SU-DHL-6 (cell line): Measurements from ENCODE around the gene ZNF768.
"Not testable (repeated sequence)": the region's sequence is repeated elsewhere in the genome, so short reads cannot be mapped to it uniquely, and the experiment has no call there.

ENCODE experiments used
- H2AFZ ChIP-seq: fragments of 200-600 bp; sonication (generic); 2 replicates; pipeline ENCODE4 v1.6.1; 2014; ENCODE audit warnings: low read depth, mild to moderate bottlenecking, moderate library complexity, mixed read lengths, antibody characterized with exemption, low read length; ENCODE audit not compliant: severe bottlenecking
- H3F3A ChIP-seq: fragments of 200-600 bp; shearing (Covaris generic); 2 replicates; pipeline ENCODE4 v1.6.0; 2016; ENCODE audit warnings: antibody characterized with exemption, mild to moderate bottlenecking; ENCODE audit not compliant: insufficient read depth
- H3K27ac ChIP-seq: fragments of 200-600 bp; sonication (generic); 2 replicates; pipeline ENCODE4 v1.5.1; 2016; ENCODE audit warnings: low read depth, mild to moderate bottlenecking, low read length, moderate library complexity, mixed read lengths
- H3K27me3 ChIP-seq: fragments of 200-600 bp; sonication (generic), shearing (Covaris generic); 2 replicates; pipeline ENCODE4 v1.6.0; 2014; ENCODE audit warnings: mild to moderate bottlenecking, low read length
- H3K36me3 ChIP-seq: fragments of 200-600 bp; sonication (generic); 2 replicates; pipeline ENCODE4 v1.6.1; 2014; ENCODE audit warnings: mild to moderate bottlenecking, low read length, mixed read lengths
- H3K4me2 ChIP-seq: fragments of 300-600, 200-600 bp; shearing (Covaris generic), sonication (generic); 2 replicates; pipeline ENCODE4 v1.6.0; 2014; ENCODE audit warnings: low read length, low read depth, mild to moderate bottlenecking; ENCODE audit not compliant: poor library complexity, severe bottlenecking
- H3K4me3 ChIP-seq: fragments of 200-600 bp; sonication (generic); 2 replicates; pipeline ENCODE4 v1.5.1; 2014; ENCODE audit warnings: antibody characterized with exemption, low read length, mild to moderate bottlenecking, mixed read lengths; ENCODE audit not compliant: insufficient read depth, poor library complexity, severe bottlenecking
- H3K79me2 ChIP-seq: fragments of 200-600 bp; sonication (generic); 2 replicates; pipeline ENCODE4 v1.6.1; 2014; ENCODE audit warnings: mild to moderate bottlenecking, low read length, moderate library complexity; ENCODE audit not compliant: insufficient read depth
- H3K9ac ChIP-seq: fragments of 200-600 bp; sonication (generic); 2 replicates; pipeline ENCODE4 v1.7.0; 2014; ENCODE audit warnings: mild to moderate bottlenecking, low read length
- H3K9me2 ChIP-seq: fragments of 200-600 bp; sonication (generic); replicated peaks from 2 replicates; pipeline ENCODE4 v1.6.1; 2014; ENCODE audit warnings: low read length; ENCODE audit not compliant: insufficient read depth
- H3K9me3 ChIP-seq: fragments of 200-600 bp; sonication (generic); 2 replicates; pipeline ENCODE4 v1.6.1; 2014; ENCODE audit warnings: low read length, mixed read lengths; ENCODE audit not compliant: insufficient read depth
- H4K20me1 ChIP-seq: fragments of 200-600 bp; sonication (generic); 2 replicates; pipeline ENCODE4 v1.6.1; 2014; ENCODE audit warnings: low read depth, mild to moderate bottlenecking, antibody characterized with exemption, low read length, moderate library complexity, mixed read lengths
- EZH2phosphoT487 ChIP-seq: fragments of 200-600 bp; sonication (generic), shearing (Covaris generic); conservative IDR thresholded peaks from 2 replicates; pipeline ENCODE4 v1.6.1; 2018; ENCODE audit warnings: mild to moderate bottlenecking, antibody characterized with exemption, low read length, moderate library complexity, mixed read lengths
- TF ChIP-seq, protein P1 (sequence below): fragments of 200-600 bp; sonication (generic); IDR thresholded peaks from one replicate; pipeline ENCODE4 v1.5.1; 2017; ENCODE audit warnings: antibody characterized with exemption, mild to moderate bottlenecking, low read length, moderate library complexity; ENCODE audit not compliant: insufficient read depth, poor library complexity, severe bottlenecking

ZNF768 gene

DNA sequence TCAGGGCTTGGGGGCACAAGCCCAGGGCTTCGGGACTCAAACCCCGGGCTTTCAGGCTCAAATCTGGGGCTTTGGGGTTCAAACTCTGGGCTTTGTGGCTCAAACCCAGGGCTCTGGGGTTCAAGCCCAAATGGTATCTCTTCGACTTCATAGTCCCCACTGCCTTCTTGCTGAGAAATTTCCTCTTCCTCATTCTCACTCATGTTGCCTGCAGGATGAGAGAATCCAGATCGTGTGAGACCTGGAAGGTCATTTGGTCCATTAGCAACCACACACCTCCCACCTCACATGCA, 576 bp downstream of the ZNF768 start:
- Histone ChIP-seq H3K79me2 (no peaks in the 10 kb centered on the region), H3K27ac (peak overlapping the region; percentile 75)
- TF ChIP-seq, protein P1, sequence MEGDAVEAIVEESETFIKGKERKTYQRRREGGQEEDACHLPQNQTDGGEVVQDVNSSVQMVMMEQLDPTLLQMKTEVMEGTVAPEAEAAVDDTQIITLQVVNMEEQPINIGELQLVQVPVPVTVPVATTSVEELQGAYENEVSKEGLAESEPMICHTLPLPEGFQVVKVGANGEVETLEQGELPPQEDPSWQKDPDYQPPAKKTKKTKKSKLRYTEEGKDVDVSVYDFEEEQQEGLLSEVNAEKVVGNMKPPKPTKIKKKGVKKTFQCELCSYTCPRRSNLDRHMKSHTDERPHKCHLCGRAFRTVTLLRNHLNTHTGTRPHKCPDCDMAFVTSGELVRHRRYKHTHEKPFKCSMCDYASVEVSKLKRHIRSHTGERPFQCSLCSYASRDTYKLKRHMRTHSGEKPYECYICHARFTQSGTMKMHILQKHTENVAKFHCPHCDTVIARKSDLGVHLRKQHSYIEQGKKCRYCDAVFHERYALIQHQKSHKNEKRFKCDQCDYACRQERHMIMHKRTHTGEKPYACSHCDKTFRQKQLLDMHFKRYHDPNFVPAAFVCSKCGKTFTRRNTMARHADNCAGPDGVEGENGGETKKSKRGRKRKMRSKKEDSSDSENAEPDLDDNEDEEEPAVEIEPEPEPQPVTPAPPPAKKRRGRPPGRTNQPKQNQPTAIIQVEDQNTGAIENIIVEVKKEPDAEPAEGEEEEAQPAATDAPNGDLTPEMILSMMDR, result no peak
- TF ChIP-seq EZH2phosphoT487, result no peak

DNA sequence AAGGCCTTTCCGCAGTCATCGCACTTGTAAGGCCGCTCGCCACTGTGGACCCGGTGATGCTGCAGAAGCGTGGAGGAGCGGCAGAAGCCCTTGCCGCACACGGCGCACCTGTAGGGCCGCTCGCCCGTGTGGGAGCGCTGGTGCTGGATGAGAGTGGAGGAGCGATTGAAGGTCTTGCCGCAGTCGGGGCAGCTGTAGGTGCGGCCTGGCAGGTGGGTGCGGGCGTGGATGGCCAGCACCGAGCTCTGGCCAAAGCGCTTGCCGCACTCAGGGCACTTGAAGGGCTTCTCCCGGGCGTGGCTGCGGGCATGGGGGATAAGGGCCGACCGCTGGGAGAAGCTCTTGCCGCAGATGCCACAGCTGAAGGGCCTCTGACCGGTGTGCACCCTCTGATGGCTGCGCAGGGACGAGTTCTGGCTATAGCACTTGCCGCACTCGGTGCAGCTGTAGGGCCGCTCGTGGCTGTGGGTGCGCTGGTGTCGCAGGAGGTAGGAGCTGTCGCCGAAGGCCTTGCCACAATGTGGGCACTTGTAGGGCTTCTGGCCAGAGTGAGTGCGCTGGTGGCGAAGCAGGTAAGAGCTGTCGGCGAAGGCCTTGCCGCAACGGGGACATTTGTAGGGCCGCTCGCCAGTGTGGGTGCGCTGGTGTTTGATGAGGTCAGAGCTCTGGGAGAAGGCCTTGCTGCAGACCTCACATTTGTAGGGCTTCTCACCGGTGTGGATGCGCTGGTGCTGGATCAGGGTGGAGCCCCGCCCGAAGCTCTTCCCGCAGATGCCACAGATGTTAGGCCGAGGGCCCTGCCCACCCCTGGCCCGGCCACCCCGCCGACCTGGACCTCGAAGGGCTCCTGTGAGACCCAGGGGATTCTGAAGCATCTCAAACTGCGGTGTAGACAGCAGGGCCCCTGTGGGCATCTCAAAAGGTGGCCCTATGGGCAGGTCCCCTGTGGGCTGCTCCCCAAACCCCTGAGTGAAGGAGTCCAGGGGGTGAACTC, 1.5 kb downstream of the ZNF768 start:
- H3K79me2 ChIP-seq, result no peaks in the 10 kb centered on the region

More for the DNA sequence above, 576 bp downstream of the ZNF768 start:
- Histone ChIP-seq H3F3A (peaks cover 40% of the 10 kb centered on the region), H3K4me3 (peak overlapping the region; percentile 92), H3K9me2 (no peaks in the 10 kb centered on the region), H4K20me1 (no peaks in the 10 kb centered on the region), H3K36me3 (no peaks in the 10 kb centered on the region), H3K9me3 (no peaks in the 10 kb centered on the region), H2AFZ (no peak overlapping the region), H3K9ac (peak overlapping the region; percentile 78), H3K27me3 (no peaks in the 10 kb centered on the region), H3K4me2 (peak overlapping the region; percentile 96)

DNA sequence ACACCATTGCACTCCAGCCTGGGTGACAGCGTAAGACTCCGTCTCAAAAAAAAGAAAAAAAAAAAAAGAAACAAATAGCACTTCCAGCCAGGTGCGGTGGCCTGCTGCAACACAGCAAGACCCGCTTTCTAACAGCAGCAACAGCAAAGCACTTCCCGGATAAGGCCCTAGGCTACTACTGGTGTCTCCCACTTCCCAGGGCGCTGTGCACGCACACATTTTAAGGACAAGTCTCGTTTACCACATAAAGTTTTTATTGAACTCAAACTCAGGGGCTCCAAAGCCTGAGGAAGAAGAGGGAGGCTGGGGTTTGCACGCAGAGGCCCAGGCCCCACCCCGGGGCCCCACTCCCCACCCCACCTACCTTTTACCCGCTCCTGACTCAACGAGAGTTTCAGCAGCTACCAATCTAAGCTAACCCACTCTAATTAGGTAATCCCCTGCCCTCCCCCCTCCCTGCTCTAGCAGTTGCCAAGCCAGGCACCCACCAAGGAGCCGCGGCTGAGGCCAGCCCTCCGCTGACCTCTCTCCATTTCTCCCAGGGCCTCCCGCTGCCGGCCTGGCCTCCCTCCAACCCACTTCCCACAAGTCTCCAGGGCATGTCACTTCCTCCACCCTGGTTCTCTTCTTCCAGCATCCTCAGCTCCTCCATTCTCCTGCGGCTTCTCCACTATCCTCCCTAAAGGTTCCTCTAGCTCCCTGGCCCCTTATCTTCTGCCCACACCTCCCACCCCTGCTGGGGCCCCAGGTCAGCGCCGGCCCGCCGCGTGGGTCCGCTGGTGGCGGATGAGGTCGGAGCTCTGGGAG, 2.4 kb downstream of the ZNF768 start:
- H3K9me3 ChIP-seq, result no peaks in the 10 kb centered on the region
- no peaks in the 10 kb centered on the region for H3K36me3 ChIP-seq
- H3K9ac ChIP-seq, result no peak overlapping the region
- no peaks in the 10 kb centered on the region for H3K79me2 ChIP-seq
- H3K27me3 ChIP-seq, result no peaks in the 10 kb centered on the region
- no peak overlapping the region for H3K4me2 ChIP-seq
- no peak overlapping the region for H3K27ac ChIP-seq
- no peaks in the 10 kb centered on the region for H3K9me2 ChIP-seq
- H4K20me1 ChIP-seq, result no peaks in the 10 kb centered on the region
- H2AFZ ChIP-seq, result no peak overlapping the region
- H3K4me3 ChIP-seq, result no peak overlapping the region
- TF ChIP-seq, protein P1, result no peak
- TF ChIP-seq EZH2phosphoT487, result no peak
- H3F3A ChIP-seq, result peaks cover 49% of the 10 kb centered on the region

More for the DNA sequence above, 1.5 kb downstream of the ZNF768 start:
- Histone ChIP-seq H3K27me3 (no peaks in the 10 kb centered on the region), H3K9ac (no peak overlapping the region), H3K27ac (no peak overlapping the region), H3K36me3 (no peaks in the 10 kb centered on the region), H3F3A (peaks cover 45% of the 10 kb centered on the region), H3K9me2 (no peaks in the 10 kb centered on the region), H3K4me3 (no peak overlapping the region), H3K9me3 (no peaks in the 10 kb centered on the region), H4K20me1 (no peaks in the 10 kb centered on the region), H3K4me2 (no peak overlapping the region), H2AFZ (no peak overlapping the region)
- no peak for TF ChIP-seq EZH2phosphoT487
- TF ChIP-seq, protein P1, result no peak

DNA sequence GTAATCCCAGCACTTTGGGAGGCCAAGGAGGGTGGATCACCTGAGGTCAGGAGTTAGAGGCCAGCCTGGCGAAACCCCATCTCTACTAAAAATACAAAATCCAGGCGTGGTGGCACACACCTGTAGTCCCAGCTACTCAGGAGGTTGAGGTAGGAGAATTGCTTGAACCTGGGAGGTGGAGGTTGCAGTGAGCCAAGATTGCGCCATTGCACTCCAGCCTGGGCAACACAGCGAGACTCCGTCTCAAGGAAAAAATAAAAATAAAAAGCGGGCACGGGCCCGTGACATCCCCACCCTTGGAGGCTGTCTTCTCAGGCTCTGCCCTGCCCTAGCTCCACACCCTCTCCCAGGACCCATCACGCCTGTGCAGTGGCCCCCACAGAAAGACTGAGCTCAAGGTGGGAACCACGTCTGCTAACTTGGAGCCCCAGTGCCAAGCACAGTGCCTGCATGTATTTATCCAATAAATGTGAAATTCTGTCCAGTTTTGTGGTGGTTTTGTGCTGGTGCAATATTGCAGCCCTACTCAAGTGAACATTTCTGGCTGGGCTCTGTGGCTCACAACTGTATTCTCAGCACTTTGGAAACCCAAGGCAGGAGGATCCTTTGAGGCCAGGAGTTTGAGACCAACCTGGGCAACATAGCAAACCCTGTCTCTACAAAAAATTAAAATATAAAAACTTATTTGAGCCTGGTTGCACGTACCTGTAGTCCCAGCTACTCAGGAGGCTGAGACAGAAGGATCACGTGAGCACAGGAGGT, 3.5 kb downstream of the ZNF768 start:
- not testable (repeated sequence) for H3K4me2 ChIP-seq

More for the DNA sequence above, 3.5 kb downstream of the ZNF768 start:
- H3K9me2 ChIP-seq, H4K20me1 ChIP-seq, H3K9me3 ChIP-seq, H3K4me3 ChIP-seq, H3K27me3 ChIP-seq, H2AFZ ChIP-seq, H3K36me3 ChIP-seq, H3K79me2 ChIP-seq, H3K9ac ChIP-seq: not testable (repeated sequence)
- Histone ChIP-seq H3F3A (peaks cover 47% of the 10 kb centered on the region), H3K27ac (peak overlapping the region; percentile 49)
